ENCODE measurements around the gene AGAP3. TPM values are rescaled to one million over a fixed set of nuclear protein-coding genes. Genes with fewer than 3 reads are reported as not detected.

Gene AGAP3
- total and polyA plus RNA-seq, 7 donors = 27.7 to 89.7 (median 36.4) TPM

- H3K36me3 ChIP-seq = peaks cover 45 to 100% (median 71%) of the 10 kb centered on the region in 4 donors
- 92 to 93% methylated on average over 16 of the region's 16 CpGs for WGBS, 2 donors
- no peak overlapping the region for H3K4me3 ChIP-seq
- DNase-seq = peak; percentile 19
- H3K27me3 ChIP-seq = no peaks in the 10 kb centered on the region
- TF ChIP-seq EP300 (IDR thresholded peaks at IDR 0.05) (no peak), CTCF (IDR thresholded peaks at IDR 0.05) (no peak), POLR2A (IDR thresholded peaks at IDR 0.05) (no peak), POLR2AphosphoS5 (IDR thresholded peaks at IDR 0.05) (no peak)
- intact Hi-C loops (cut with DNase I) = no loop called here
- H3K4me1 ChIP-seq = no peaks in the 10 kb centered on the region
- H3K9me3 ChIP-seq = no peaks in the 10 kb centered on the region
- no peak overlapping the region for H3K27ac ChIP-seq
Measured at GRCh38 chr7:151133266-151133985, 47.2 kb downstream of the AGAP3 start.

GRCh38 chr7:151133986-151134742 is 47.9 kb downstream of the AGAP3 start:
- intact Hi-C loops (cut with DNase I) = no loop called here
- peak; percentile 57 for DNase-seq
- Histone ChIP-seq H3K27ac (no peak overlapping the region), H3K9me3 (no peaks in the 10 kb centered on the region), H3K4me3 (no peak overlapping the region), H3K4me1 (no peaks in the 10 kb centered on the region), H3K36me3 (peaks cover 37 to 99% (median 66%) of the 10 kb centered on the region in 4 donors), H3K27me3 (no peaks in the 10 kb centered on the region)
- WGBS, 2 donors = 96% methylated on average over 24 of the region's 24 CpGs
- TF ChIP-seq POLR2A (IDR thresholded peaks at IDR 0.05) (no peak), POLR2AphosphoS5 (IDR thresholded peaks at IDR 0.05) (no peak), EP300 (IDR thresholded peaks at IDR 0.05) (no peak), CTCF (IDR thresholded peaks at IDR 0.05) (no peak)

- peak; percentile 46 for DNase-seq
- Histone ChIP-seq H3K27ac (no peak overlapping the region), H3K4me3 (no peak overlapping the region), H3K9me3 (no peaks in the 10 kb centered on the region), H3K27me3 (no peaks in the 10 kb centered on the region), H3K36me3 (peaks cover 32 to 98% (median 58%) of the 10 kb centered on the region in 4 donors), H3K4me1 (no peaks in the 10 kb centered on the region)
- TF ChIP-seq POLR2A (IDR thresholded peaks at IDR 0.05) (no peak), POLR2AphosphoS5 (IDR thresholded peaks at IDR 0.05) (no peak)
- intact Hi-C loops (cut with DNase I) = no loop called here
- WGBS, 2 donors = 94 to 95% methylated on average over 14 of the region's 14 CpGs
Measured at GRCh38 chr7:151134743-151135524, 48.7 kb downstream of the AGAP3 start.

GRCh38 chr7:151135525-151135845 is 49.2 kb downstream of the AGAP3 start:
- WGBS, 2 donors = 93% methylated on average over 5 of the region's 5 CpGs
- no peaks in the 10 kb centered on the region for H3K4me1 ChIP-seq
- no peaks in the 10 kb centered on the region for H3K27me3 ChIP-seq
- peak; percentile 47 for DNase-seq
- intact Hi-C loops (cut with DNase I) = no loop called here
- H3K9me3 ChIP-seq = no peaks in the 10 kb centered on the region
- peaks cover 32 to 97% (median 54%) of the 10 kb centered on the region in 4 donors for H3K36me3 ChIP-seq
- no peak overlapping the region for H3K4me3 ChIP-seq
- no peak overlapping the region for H3K27ac ChIP-seq
- TF ChIP-seq CTCF (IDR thresholded peaks at IDR 0.05) (no peak), EP300 (IDR thresholded peaks at IDR 0.05) (no peak)
